HG02885 (cell line): Measurements from ENCODE around the gene LMO3.

Source experiments
- ATAC-seq: cut with Tn5 transposase; IDR thresholded peaks from one replicate; pipeline ENCODE4 v1.9.1; 2021; ENCODE audit warnings: mild to moderate bottlenecking; ENCODE audit not compliant: unreplicated experiment, poor library complexity

Gene LMO3

DNA sequence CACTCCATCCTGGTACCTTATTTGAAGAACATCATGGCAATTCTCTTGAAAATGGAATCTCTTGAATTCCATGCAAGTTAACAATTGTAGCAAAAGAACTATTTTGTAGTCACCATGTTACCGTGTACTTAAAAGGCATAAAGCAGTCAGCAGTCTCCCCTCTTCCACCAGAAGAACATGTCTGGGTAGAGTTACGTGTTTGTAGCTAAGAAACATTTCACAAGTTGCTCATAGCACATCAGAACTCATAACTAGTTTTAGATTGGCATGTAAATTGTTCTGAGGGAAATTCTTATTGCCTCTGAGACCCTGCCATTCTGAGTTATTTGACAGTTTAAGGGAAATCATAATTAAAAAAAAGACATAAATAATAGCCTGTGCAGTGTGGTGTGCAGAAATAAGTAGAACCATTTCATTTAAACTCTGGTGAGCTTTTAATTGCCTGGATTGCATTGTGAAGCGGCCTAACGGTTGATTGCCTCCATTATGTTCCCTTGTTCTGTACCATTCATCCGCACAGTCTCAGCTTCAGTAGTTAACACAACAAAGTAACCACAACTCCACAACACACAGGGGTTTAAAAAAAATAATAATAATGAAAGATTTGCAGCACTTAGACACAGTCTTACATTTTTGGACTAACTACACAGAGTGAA, 2.6 kb downstream of the LMO3 start:
- ATAC-seq, result no peak

GRCh38 chr12:16602412-16602811, 3.5 kb downstream of the LMO3 start:
- no peak for ATAC-seq

GRCh38 chr12:16600525-16600924, 5.4 kb downstream of the LMO3 start:
- no peak for ATAC-seq

DNA sequence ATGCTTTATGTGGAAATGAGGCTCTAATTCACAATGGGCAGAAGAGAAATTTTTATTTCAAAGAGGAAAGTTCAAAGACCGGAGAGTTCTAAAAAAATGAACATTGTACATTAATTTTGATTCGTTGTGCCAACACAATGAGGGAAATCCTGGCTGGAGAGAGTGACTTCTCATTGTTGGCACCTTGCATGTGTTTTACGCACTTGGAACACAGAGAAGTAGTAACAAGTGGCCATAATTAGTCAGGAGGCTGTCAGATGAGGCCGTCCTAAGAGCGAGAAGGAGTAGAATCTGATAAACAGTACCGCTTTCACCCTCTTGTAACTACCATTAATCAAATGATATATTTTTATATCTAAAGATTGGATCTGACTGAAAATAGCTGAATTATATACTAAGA, 6.9 kb downstream of the LMO3 start:
- no peak for ATAC-seq

DNA sequence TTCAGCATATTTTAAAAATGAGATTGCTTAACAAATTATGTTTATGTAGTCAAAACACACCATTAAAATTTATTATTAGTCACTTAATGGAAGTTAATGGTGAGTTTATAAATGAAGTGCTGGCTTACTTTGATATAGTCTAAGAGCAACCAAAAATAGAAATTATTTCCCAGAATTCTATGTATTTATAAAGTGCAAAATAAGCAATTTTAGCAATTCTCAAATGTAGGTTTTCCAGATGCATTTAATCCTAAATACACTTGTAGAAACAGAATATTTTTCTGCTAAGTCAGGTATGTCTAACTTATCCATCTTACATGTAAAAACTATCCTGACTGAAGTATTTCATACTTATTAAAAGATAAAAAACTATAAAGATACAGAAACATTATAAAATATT, 11.2 kb downstream of the LMO3 start:
- no peak for ATAC-seq

- no peak for ATAC-seq
Measured at GRCh38 chr12:16593546-16593945, 12.4 kb downstream of the LMO3 start.

GRCh38 chr12:16590645-16591044, 15.3 kb downstream of the LMO3 start:
- ATAC-seq, result no peak

DNA sequence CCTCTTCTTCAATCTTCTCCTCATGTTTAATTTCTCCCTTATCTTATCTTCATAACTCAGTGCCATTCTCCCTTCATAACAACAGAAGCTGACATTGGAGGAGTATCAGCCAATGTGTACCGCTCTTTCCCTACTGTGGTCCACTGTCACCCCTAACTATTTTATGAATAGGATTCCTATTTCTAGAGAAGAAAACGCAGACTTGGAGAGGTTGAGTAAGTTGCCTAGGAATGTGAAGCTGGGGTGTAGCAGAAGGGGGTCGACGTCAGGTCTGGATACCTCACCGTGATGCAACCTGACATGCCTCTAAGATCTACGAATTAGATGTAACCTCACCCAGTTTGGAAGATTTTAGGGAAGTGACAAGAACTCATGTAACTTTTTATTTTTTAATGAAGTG, 17.1 kb downstream of the LMO3 start:
- no peak for ATAC-seq

DNA sequence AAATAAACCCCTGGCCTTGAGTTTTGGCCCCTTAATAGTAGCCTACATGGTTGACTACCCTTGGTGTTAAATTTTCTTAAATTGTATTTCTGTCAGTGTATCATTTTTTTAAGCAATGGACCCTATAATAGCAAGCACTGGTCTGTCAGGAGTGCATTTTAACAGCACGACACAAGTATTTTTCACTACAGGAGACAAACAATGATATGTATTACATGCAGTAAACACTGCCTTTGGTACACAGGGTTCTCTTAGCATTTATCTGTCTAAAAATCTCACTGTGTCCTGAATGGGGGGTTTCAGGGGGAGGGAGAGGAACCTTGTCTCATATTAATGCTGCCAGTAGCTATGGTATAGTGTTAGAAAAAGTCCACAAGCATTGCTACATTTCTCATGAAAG, 18.4 kb downstream of the LMO3 start:
- ATAC-seq, result no peak

DNA sequence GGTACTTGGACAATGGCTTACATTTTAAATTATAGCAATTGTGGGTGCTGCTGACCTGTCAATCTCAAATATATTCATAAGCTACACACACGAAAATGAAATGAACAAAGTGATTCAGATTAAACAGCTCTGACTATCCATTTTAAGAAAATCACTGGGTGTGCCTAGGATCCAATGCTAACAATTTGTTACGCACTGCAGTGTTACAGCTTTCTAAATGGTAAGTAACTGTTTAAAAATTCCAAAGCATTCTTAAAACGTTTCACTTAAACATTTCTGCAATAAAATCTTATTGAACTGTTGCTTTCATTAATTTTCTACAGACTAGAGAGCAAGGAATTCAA, 18.9 kb downstream of the LMO3 start:
- no peak for ATAC-seq

- ATAC-seq, result no peak
Measured at GRCh38 chr12:16586350-16587109, 19.4 kb downstream of the LMO3 start.

GRCh38 chr12:16585781-16586180, 20.2 kb downstream of the LMO3 start:
- no peak for ATAC-seq

GRCh38 chr12:16583969-16584745, 21.8 kb downstream of the LMO3 start:
- no peak for ATAC-seq

DNA sequence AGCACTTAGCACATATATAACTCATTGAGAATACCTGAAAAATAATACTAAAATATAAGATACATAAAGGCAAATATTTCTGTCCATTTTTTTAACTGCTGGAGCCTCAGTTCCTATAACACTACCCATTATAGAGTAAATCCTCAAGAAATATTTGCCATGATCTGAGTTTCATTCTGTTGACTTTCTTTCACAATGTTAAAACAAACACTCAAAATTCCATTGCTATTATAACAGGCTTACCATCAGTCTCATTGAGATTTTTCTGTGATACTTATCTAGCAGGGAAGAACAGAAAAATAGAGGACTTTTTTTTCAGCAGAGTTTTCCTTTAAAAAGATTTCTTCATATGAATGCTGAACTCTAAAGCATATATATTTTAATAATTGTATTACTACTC, 24.5 kb downstream of the LMO3 start:
- ATAC-seq, result no peak

- no peak for ATAC-seq
Measured at GRCh38 chr12:16579041-16579440, 26.9 kb downstream of the LMO3 start.

GRCh38 chr12:16573398-16574077, 32.4 kb downstream of the LMO3 start:
- ATAC-seq, result no peak

DNA sequence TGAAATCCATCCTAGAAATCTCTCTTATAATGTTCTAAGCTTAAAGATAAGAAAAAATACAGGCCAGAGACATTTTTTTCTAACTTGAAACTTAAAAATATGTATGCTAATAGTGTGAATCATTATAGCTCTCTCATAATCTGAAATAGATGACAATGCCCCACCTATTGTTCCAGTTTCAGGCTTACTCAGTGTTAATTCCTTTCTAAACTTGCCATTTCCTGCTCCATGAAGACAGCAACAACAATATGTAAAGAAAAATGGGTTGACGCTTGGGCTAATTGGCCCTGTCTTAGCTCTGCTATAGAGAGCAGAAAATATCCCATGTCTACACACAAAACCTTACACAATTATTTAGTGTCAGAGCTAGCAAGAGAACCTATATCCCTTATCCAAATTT, 37.1 kb downstream of the LMO3 start:
- peak; percentile 89 for ATAC-seq

DNA sequence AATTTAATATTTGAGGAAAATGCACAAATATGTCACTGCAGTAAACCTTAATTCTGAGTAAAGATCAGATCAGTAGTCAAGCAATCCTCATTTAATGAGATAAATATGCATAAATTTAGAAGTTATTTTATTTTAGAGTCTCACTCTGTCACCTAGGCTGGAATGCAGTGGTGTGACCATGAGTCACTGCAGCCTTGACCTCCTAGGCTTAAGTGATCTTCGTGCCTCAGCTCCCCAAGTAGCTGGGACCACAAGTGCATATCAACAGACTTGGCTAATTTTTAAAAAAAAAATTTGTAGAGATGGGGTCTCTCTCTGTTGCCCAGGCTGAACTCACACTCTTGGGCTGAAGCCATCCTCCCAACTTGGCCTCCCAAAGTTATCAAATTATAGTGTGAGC, 41.3 kb downstream of the LMO3 start:
- no peak for ATAC-seq

DNA sequence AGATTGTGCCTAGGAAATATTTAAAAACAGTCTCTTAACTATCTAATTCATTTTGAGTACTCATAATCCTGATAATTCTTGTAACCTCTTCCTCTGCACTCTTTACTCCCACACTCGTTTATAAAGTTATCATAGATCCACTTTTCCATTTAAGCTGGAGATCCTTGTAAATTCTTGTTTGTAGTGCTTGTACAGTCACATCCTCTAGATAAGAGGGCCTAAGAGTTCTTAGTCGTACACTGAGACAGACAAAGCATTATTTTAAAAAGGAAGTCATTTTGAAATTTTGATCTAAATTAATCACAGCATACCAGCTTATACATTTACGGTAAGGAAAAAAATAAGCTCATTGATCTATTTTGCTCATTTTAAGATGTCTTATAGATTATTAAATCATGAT, 42.5 kb downstream of the LMO3 start:
- ATAC-seq, result no peak

DNA sequence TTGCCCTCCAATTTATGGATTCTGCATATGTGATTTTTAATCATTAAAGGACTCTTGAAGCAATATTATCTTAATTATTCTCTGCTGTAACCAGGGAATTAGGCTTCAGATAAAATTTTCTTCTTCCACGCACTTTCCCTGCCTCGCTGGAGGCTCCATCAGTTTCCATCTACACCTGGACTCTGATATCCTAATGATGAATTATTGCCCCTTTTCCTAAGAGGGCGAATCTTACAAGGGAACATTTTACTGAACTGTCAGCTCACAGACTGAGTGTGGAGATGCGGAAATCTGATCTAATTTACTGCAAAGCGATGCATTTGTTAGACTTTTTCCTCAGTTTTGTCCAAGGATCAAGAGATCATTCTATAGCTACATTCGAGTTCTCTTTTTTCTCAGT, 43.0 kb downstream of the LMO3 start:
- ATAC-seq, result no peak

DNA sequence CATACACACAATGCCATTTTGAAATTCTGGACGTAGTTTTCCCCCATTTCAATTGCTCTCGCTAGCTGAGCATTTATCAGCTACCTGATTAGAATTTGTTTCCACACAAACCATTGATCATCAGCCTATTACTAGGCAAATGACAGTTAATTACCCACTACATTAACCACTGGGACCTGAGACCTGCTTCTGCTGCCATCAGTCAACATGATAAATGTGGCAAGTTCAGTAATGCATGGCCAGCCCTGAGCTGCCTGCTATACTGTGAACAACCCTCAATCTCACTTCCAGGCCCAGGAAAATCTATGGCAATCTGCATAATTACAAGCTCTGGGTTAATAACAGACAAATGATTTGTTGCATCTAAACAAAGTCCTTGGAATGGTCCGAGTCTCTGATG, 43.5 kb downstream of the LMO3 start:
- no peak for ATAC-seq
